ENCODE data around the gene KPNA6.
"Not testable (repeated sequence)": the region's sequence is repeated elsewhere in the genome, so short reads cannot be mapped to it uniquely, and the experiment has no call there.

KPNA6 gene

DNA sequence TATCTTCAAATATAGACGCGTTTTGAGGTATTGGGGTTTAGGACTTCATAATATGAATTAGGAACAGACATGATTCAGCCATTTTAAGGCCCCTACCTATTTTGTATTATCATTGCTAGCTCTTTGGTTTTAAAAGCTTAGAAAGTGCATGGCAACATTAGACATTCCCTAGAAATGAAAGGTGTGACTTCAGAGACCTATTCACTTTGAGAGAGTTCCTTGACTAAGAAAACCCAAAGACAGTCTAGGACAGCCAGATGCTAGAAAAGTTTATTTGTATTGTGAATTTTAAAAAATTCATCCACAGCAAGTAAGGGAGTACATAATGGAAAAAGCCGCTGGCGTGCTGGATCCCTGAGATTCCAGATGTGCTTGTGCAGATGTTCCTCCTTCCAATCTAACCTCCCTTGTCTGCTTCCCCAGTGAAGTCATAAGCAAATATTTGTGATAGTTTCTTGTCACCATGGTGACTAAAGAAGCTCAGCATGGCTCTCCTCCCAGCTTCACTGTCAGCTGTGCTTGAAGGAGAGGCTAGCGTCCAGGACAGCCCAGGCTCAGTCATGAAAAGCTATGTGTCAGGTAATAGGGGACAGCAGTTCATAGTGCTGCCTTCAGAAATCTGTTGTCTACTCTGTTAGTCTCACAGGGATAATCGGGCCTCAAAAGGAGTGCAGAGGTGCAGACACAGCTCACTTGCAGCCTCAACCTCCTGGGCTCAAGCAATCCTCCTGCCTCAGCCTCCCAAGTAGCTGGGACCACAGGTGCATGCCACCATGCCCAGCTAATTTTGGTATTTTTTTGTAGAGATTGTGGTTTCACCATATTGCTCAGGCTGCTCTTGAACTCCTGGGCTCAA lies 34.8 kb downstream of the KPNA6 start:
- peak; percentile 24 for DNase-seq (ENCODE audit: low spot score)

DNA sequence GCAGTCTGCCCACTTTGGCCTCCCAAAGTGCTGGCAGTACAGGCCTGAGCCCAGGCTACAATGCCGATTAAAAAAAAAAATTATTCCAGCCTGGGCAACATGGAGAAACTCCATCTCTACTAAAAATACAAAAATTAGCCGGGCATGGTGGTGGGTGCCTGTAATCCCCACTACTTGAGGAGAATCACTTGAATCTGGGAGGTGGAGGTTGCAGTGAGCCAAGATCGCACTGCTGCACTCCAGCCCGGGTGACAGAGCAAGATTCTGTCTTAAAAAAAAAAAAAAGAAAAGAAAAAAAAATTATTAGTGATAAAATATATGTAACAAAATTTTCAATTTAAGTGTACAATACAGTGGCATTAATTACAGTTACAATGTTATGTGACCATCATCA lies 35.4 kb downstream of the KPNA6 start:
- not testable (repeated sequence) for DNase-seq (ENCODE audit: low spot score)

DNA sequence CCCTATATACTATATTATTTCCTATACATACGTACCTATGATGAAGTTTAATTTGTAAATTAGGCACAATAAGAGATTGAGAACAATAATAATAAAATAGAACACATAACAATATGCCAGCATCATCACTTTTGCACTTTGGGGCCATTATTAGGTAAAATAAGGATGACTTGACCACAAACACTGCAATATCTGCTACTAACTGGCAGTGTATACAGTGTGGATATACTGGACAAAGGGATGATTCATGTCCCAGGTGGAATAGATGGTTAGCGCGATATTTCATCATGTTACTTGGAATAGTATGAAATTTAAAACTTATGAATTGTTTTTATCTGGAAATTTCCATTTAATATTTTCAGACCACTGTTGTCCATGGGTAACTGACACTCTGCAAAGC lies 36.2 kb downstream of the KPNA6 start:
- DNase-seq (ENCODE audit: low spot score) = no peak

DNA sequence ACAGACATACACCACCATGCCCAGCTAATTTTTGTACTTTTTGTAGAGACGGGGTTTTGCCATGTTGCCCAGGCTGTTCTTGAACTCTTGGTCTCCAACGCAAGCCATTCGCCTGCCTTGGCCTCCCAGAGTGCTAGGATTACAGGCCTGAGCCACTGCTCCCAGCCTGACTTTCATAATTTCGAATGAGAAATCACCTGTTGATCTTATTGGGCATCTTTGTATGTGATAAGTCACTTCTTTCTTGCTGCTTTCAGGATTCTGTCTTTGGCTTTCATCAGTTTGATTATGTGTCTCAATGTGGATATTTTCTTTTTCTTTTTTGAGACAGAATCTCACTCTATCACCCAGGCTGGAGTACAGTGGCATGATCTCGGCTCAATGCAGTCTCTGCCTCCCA lies 39.9 kb downstream of the KPNA6 start:
- DNase-seq (ENCODE audit: low spot score) = not testable (repeated sequence)

DNA sequence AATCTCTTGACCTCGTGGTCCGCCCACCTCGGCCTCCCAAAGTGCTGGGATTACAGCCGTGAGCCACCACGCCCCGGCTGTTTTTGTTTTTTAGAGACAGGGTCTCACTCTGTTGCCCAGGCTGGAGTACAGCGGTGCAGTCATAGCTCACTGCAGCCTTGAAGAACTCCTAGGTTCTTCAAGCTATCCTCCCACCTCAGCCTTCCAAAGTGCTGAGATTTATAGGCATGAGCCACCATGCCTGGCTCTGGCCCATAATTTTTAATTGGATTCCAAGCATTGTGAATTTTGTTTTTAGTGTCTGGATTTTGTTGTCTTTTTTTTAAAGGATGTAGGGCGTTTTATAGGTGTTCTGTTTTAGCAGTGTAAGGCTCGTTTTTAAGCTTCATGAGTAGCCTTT lies 43.0 kb downstream of the KPNA6 start:
- DNase-seq (ENCODE audit: low spot score) = no peak

DNA sequence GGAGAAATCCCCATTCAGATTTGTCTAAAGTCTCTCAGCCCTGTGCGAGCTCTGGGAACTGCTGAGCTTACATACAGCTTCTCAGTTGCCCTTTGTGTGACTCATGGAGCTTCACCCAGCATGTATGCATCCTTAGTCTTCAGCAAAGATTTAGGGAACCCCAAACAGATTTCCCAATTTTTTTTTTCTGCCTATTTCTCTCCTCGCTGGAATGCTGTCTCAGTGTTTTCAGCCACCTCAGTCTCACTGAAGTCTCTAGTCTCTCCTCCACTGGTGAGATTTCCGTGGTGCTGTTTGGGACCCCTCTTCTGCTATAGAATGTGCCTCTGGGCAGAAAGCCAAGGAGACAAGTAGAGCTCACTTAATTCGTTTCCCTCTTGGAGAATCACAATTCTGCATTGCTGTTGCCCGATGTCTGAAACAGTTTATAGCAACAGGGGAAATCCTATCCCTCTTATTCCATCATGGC lies 43.5 kb downstream of the KPNA6 start:
- no peak for DNase-seq (ENCODE audit: low spot score)

DNA sequence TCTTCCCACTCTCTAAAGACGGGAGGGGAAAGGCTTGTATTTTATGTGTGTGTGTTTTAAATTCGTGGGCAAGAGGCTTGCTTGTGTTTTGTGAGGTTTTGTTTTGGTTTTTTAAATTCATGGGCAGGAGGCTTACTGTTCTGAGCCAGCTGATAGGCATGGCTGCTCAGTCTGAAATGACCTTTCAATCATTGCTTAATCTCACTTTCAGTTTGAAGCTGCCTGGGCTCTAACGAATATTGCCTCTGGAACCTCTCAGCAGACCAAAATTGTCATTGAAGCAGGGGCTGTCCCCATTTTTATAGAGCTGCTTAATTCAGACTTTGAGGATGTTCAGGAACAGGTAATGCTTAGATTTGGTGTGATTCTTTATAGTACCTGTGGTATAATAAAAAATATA lies 51.3 kb downstream of the KPNA6 start:
- no peak for DNase-seq (ENCODE audit: low spot score)

DNA sequence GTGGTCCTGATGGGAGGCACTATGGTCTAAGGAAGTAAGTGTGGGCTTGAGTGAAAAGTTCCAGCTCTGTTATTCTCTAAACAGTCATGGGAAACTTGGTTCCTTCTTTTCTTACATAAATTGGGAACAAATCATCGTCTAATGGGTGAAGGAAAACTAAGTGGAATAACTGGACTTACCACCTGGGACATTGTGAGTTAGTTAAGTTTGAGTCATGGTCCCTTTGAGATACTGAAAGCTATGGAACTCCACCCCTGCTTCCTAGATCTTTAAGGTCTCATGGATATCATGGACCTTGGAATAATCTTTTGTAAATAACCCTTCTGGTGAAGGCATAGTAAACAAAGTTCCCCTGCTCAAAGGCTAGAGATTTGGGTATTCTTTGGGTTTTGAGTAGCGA lies 55.5 kb downstream of the KPNA6 start:
- DNase-seq (ENCODE audit: low spot score) = no peak

DNA sequence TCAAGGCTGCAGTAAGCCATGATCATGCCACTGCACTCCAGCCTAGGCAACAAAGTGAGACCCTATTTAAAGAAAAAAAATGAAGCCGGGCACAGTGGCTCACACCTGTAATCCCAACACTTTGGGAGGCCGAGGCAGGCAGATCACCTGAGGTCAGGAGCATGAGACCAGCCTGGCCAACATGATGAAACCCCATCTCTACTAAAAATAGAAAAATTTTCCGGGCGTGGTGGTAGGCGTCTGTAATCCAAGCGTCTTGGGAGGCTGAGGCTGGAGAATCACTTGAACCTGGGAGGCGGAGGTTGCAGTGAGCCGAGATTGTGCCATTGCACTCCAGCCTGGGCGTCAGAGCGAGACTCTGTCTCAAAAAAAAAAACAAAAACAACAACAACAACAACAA lies 57.8 kb downstream of the KPNA6 start:
- not testable (repeated sequence) for DNase-seq (ENCODE audit: low spot score)

DNA sequence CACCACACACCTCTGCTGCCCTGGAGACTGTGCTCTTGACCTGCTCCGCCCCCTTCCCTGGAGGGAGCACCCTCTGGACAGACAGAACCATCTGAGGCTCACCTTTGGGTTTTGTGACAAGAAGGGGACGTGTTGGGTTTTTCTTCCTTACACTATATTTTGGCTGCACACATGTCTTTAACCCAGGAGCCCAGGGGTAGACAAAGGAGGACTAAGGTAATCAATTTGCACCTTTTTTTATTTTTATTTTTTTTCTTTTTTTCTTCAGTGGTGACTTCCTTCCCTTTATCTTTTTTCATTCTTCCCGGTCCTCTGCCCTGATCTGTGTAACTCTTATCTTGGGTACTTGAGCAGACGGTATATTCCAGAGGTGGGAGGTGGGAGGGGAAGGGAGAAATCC lies 63.1 kb downstream of the KPNA6 start:
- no peak for DNase-seq (ENCODE audit: low spot score)

DNA sequence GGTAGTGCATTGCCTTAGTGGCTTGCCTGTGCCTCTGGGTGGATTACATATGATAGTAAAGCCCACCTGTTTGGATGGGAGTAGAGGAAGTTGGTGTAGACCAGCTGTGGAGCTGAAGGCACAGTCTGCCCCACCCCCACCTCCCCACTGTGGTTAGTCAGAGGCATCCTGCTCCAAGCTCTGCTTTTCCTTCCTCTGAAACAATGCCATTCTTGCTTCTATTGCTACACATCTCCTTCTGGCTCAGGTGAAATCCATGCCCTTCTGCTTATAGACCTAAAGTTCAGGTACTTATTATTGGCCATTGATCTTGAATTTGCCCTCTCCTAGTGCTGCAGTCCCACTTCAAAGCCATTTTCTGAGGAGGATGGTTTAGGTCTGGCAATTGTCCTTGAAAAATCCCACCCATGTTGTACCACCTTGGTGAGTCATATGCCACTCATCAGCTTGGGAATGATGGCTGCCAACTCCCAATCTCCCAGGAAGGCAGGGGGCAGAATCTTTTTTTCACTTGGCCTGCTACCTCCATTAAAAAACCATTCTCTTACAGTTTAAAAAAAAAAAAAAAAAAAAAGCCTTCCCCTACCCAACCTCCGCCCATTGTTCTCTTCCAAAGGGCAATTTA lies 64.9 kb downstream of the KPNA6 start:
- DNase-seq (ENCODE audit: low spot score) = no peak

DNA sequence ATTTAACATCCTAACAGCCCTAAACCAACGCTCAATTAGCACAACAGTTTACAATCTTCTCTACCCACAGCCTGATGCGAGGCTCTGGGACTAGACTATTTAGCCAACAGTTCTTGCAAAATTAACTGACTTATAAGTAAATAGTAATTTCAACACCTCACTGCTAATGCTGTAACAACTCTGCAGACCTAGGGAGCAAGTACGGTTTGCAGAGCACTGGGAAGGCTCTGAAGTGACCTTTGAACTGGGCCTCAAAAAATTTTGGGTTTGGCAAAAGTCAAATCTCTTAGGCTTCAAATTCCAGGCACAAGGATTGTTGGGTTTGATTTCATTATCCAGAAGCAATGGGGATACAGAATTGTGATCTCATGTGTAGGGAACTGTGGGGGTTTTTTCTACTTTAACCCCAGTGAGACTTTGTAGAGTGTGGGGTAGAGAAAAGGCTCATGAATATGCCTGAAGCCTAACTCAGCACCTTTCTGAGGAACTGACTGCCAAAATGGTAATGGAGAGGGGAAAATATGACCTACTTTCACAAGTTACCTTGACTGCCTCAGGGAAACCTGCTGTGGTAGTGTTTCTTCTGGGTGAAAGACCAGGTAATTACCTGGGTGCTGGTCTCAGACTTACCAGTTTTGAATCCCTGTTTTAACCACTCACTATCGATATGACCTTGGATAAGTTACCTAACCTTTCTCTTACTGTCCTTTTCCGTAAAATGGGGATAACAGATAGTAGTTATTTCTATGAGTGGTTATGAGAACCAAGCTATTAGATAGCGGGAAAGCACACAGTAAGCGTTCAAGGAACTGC lies 70.7 kb downstream of the KPNA6 start:
- no peak for DNase-seq (ENCODE audit: low spot score)

DNA sequence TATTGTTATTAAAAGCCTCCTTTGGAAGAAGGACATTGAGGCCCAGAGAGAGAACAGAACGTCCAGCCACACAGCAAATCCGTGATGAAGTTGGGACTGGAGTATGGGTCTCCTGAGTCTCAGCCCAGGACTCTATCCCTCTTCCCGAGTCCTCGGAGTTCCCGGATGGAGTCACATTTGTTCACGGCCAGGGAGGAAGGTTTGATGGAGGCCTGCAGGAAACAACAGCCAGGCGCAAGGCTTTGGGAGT lies 71.3 kb downstream of the KPNA6 start:
- DNase-seq (ENCODE audit: low spot score) = no peak

DNA sequence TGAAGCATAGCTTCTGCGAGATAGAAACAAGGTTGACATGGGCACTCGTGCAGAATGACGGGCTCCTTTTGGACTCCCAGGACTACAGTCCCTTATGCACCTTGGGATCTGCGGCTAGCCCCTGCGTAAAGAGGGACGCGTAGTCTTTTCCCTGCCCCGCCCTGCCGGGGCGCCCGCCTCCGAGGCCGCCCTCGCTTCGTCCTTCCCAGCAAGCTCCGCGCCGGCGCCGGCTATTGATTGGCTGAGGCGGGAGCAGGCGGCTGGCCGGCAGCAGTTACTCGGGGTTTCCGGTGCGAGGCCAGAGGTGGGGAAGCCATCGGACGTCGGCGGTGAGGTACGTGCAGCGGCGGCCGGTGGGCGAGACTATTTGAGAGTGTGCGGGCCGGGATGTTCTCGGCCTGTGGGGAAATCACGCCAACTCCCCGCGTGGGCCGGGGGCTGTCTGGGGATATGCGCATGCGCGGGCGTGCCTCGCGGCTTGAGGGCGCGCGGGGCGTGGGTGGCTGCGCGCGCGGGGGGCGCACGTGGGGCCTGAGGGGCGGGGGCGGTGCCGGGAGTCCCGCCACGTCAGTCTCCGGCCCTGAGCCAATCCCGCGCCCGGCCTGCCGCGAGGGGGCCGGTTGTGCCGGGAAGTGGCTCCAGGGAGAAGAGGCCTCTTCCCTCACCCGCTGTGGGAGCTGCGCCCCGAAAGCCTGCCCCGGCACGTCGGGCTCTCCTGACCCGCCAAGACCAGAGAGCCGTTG lies 71.8 kb downstream of the KPNA6 start, which contains the start of gene TXLNA:
Gene TXLNA (plus strand): TSS at position 233 of the 743 bp plus-strand sequence. CDS start 671 bp downstream, outside the sequence.
- DNase-seq (ENCODE audit: low spot score) = peak; percentile 91

DNA sequence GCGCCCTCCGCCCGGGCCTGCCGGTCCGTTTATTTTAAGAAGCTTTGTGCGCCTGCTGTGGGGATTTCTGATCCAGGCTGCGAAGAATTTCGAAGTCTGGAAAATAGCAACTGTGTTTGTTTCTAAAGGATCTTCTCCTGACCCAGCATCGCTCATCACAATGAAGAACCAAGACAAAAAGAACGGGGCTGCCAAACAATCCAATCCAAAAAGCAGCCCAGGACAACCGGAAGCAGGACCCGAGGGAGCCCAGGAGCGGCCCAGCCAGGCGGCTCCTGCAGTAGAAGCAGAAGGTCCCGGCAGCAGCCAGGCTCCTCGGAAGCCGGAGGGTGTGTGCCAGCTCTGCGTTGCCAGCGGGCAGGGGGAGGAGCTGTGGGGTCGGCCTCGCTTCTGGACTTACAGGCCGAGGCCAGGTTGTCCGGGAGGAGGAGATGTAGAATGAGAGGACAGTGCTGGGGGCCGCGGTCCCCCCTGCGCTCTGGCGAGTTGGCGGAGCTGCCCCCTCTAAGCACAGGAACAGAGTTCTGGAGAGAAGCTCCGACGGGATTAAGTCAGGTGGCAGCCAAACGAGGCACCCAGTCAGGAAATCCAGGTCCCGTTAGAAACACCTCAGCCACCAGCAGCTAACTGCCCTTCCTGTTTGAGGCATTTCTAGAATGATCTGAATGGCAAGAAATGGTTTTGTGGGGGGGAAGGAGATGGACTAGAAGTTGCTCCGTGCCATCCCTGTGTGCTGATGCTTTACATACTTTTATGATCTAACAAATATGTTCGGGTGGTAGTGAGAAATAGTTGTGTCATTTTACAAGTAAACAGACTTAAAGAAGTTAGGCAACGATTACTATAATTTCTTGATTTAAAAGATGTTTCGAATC lies 72.6 kb downstream of the KPNA6 start:
- no peak for DNase-seq (ENCODE audit: low spot score)

DNA sequence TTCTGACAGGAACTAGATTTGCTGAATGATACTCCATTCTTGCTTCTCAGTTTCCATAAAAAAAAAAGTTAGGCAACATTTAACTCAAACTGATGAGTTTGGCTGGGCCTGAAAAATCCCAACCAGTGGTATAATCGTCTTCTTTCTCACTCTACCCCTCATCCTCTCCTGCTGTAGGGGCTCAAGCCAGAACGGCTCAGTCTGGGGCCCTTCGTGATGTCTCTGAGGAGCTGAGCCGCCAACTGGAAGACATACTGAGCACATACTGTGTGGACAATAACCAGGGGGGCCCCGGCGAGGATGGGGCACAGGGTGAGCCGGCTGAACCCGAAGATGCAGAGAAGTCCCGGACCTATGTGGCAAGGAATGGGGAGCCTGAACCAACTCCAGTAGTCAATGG lies 73.2 kb downstream of the KPNA6 start:
- no peak for DNase-seq (ENCODE audit: low spot score)

DNA sequence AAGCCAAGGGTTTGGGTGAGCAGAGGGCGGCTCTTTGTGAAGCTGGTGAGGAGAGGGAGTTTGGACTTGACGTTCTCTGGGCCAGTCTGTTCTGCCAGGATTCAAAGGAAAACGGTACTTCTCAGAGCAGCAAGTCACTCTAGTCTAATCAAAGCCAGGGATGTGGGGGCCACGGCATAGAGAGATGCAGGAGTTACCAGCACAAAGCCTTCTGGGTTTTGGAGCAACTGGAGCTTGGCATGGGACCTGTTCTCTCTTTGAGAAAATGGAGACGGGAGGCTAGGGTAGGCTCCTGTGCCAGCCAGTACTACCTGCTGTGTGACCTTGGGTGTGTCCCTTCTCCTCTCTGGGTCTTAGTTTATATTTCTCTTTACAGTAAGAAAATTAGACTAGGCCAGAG lies 73.7 kb downstream of the KPNA6 start:
- DNase-seq (ENCODE audit: low spot score) = no peak

DNA sequence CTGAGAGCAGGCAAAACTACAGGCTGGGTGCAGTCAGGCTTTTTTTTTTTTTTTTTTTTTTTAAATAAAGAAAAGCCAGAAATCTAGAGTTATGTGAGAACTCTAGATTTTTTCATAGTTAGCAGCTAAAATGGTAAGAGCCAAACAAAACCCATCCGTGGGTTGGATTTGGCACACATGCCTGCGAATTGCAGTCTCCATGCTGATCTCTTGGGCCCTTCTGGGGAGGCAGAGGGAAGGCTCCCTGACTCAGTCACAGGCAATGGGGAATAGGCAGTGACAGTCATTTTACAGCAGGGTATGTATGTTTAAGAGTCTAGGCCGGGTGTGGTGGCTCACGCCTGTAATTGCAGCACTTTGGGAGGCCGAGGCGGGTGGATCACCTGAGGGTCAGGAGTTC lies 74.2 kb downstream of the KPNA6 start:
- no peak for DNase-seq (ENCODE audit: low spot score)

DNA sequence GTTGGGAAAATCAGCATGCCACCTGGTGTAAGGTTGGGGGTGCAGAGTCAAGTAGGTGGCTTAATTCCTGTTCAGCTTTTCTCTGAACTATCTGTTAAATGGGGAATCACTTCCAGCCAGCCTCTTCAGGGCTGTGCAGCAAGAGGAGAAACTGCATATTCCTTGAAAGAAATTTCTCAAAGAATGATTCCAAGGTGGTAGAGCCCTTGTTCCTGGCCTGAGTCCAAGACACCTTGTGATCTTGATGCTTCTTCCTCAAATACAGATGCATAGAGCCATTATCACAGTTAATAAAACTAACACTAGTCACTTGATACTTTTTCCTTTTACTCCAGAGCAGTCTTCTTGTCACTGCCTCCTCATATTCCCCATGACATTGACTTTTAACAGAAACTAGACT lies 76.8 kb downstream of the KPNA6 start:
- no peak for DNase-seq (ENCODE audit: low spot score)

DNA sequence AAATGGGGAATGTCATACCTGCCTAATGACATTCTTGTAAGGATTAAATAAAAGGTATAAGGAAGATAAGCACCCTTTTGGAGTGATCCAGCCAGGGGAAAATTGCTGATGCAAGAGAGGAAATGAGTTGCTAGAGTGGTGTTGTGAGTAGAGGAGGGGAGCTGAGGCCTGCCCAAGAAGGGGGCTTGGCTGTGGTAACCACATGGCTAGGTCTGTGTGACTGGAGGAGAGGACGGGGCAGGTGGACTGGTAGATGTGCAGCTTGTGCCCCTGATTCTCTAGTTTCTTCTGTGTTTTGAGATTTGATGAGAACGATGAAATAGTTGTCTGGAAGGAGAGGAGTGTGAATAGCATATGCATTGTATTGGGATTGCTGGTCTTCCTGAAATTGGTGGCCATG lies 78.2 kb downstream of the KPNA6 start:
- DNase-seq (ENCODE audit: low spot score) = no peak

DNA sequence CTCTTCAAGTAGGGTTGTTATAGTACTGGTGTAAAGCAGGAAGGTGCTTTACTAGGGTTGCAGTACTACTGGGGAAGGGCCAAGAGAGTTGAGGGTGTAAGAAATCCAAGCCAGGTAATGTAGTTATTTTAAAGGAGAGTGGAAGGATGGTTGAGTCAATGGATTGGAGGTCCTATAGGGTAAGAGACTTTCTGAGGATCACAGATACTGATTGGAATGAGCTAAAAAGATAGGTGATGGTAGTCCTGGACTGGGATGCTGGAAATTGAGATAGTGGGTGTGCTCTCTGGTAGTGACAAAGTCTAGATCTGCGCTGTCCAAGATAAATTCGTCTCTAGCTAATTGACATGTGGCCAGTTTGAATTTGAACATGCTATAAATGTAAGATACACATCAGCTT lies 78.6 kb downstream of the KPNA6 start:
- DNase-seq (ENCODE audit: low spot score) = no peak

Data from globus pallidus (tissue), 1 donor.